ENCODE measurements around the gene SGK1. TPM values are rescaled to one million over a fixed set of nuclear protein-coding genes. Genes with fewer than 3 reads are reported as not detected.
"Not testable (repeated sequence)": the region's sequence is repeated elsewhere in the genome, so short reads cannot be mapped to it uniquely, and the experiment has no call there.

The SGK1 gene
- polyA plus RNA-seq, 4 donors: 79.4 to 115 (median 94.7) TPM

GRCh38 chr6:134328792-134329191 lies 10.9 kb upstream of the SGK1 start:
- DNase-seq (ENCODE audit: low read depth in 4 of 4, low spot score in 3 of 4): no peak

GRCh38 chr6:134328138-134328537 lies 10.2 kb upstream of the SGK1 start:
- no peak for DNase-seq (ENCODE audit: low read depth in 4 of 4, low spot score in 3 of 4)

GRCh38 chr6:134326192-134326591 lies 8.3 kb upstream of the SGK1 start:
- not testable (repeated sequence) for DNase-seq (ENCODE audit: low read depth in 4 of 4, low spot score in 3 of 4)

GRCh38 chr6:134324766-134325165 lies 6.9 kb upstream of the SGK1 start:
- no peak for DNase-seq (ENCODE audit: low read depth in 4 of 4, low spot score in 3 of 4)

GRCh38 chr6:134324141-134324540 lies 6.2 kb upstream of the SGK1 start:
- DNase-seq (ENCODE audit: low read depth in 4 of 4, low spot score in 3 of 4): no peak

GRCh38 chr6:134323698-134324097 lies 5.8 kb upstream of the SGK1 start:
- DNase-seq (ENCODE audit: low read depth in 4 of 4, low spot score in 3 of 4): no peak

GRCh38 chr6:134323294-134323693 lies 5.4 kb upstream of the SGK1 start:
- DNase-seq (ENCODE audit: low read depth in 4 of 4, low spot score in 3 of 4): no peak

- no peak for DNase-seq (ENCODE audit: low read depth in 4 of 4, low spot score in 3 of 4)
Measured at GRCh38 chr6:134322216-134322615, 4.3 kb upstream of the SGK1 start.

GRCh38 chr6:134321246-134321645 lies 3.3 kb upstream of the SGK1 start:
- no peak for DNase-seq (ENCODE audit: low read depth in 4 of 4, low spot score in 3 of 4)

- not testable (repeated sequence) for DNase-seq (ENCODE audit: low read depth in 4 of 4, low spot score in 3 of 4)
Measured at GRCh38 chr6:134319686-134320085, 1.8 kb upstream of the SGK1 start.

- no peak for DNase-seq (ENCODE audit: low read depth in 4 of 4, low spot score in 3 of 4)
Measured at GRCh38 chr6:134318974-134319281, 1.0 kb upstream of the SGK1 start.

GRCh38 chr6:134318236-134318973 lies 493 bp upstream of the SGK1 start:
- DNase-seq (ENCODE audit: low read depth in 4 of 4, low spot score in 3 of 4): no peak

- DNase-seq (ENCODE audit: low read depth in 4 of 4, low spot score in 3 of 4): no peak
Measured at GRCh38 chr6:134316733-134317431, 1.0 kb downstream of the SGK1 start.

GRCh38 chr6:134315974-134316441 lies 1.9 kb downstream of the SGK1 start:
- DNase-seq (ENCODE audit: low read depth in 4 of 4, low spot score in 3 of 4): no peak

- DNase-seq (ENCODE audit: low read depth in 4 of 4, low spot score in 3 of 4): no peak
Measured at GRCh38 chr6:134315189-134315588, 2.7 kb downstream of the SGK1 start.

GRCh38 chr6:134314006-134314821 lies 3.7 kb downstream of the SGK1 start:
- no peak for DNase-seq (ENCODE audit: low read depth in 4 of 4, low spot score in 3 of 4)

GRCh38 chr6:134312038-134312660 lies 5.8 kb downstream of the SGK1 start:
- no peak for DNase-seq (ENCODE audit: low read depth in 4 of 4, low spot score in 3 of 4)

- DNase-seq (ENCODE audit: low read depth in 4 of 4, low spot score in 3 of 4): no peak
Measured at GRCh38 chr6:134310817-134311216, 7.1 kb downstream of the SGK1 start.

- DNase-seq (ENCODE audit: low read depth in 4 of 4, low spot score in 3 of 4): no peak
Measured at GRCh38 chr6:134309983-134310605, 7.8 kb downstream of the SGK1 start.

GRCh38 chr6:134309227-134309626 lies 8.7 kb downstream of the SGK1 start:
- DNase-seq (ENCODE audit: low read depth in 4 of 4, low spot score in 3 of 4): no peak

GRCh38 chr6:134308800-134309199 lies 9.1 kb downstream of the SGK1 start:
- DNase-seq (ENCODE audit: low read depth in 4 of 4, low spot score in 3 of 4): no peak

Measured in right renal pelvis (tissue), 4 donors.